ENCODE data around the gene CAMK2A. TPM values are rescaled to one million over a fixed set of nuclear protein-coding genes. Genes with fewer than 3 reads are reported as not detected.

The CAMK2A gene
- total RNA-seq, 1 donor from 2014 or later, result 1.2 TPM

DNA sequence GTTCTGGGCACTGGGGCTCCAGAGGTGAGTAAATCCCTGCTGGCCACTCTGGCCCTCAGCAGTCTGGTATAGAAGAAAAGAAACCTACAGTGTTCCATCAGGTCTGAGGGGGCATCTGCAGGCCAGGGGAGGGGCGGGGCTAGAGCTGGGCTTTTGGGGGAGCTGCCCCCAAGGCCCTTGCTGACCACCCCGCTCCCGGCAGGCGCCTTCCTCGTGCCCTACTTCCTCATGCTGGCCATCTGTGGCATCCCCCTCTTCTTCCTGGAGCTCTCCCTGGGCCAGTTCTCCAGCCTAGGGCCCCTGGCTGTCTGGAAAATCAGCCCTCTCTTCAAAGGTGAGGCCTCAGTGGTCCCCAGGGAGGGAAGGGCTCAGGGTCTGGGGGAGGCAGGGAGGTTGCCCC lies 93.1 kb downstream of the CAMK2A start:
- H3K4me3 ChIP-seq (ENCODE audit: insufficient read depth, low read depth, low read length), result no peak overlapping the region
- Mint-ChIP-seq H3K27ac (ENCODE audit: unreplicated experiment) (no peak overlapping the region), H3K27me3 (ENCODE audit: low read depth, unreplicated experiment) (peaks cover 77% of the 10 kb centered on the region), H3K9me3 (ENCODE audit: unreplicated experiment) (peaks cover 3% of the 10 kb centered on the region), H3K4me3 (ENCODE audit: unreplicated experiment) (no peak overlapping the region), H3K36me3 (ENCODE audit: low read depth, unreplicated experiment) (peaks cover 2% of the 10 kb centered on the region), H3K4me1 (ENCODE audit: low read depth, unreplicated experiment) (no peaks in the 10 kb centered on the region)
- no peaks in the 10 kb centered on the region for H3K79me2 ChIP-seq (ENCODE audit: insufficient read depth, low read length)
- no peak overlapping the region for H3K4me2 ChIP-seq (ENCODE audit: low read length)
- H3K36me3 ChIP-seq (ENCODE audit: insufficient read depth, low read length), result no peaks in the 10 kb centered on the region
- TF ChIP-seq, protein P1, sequence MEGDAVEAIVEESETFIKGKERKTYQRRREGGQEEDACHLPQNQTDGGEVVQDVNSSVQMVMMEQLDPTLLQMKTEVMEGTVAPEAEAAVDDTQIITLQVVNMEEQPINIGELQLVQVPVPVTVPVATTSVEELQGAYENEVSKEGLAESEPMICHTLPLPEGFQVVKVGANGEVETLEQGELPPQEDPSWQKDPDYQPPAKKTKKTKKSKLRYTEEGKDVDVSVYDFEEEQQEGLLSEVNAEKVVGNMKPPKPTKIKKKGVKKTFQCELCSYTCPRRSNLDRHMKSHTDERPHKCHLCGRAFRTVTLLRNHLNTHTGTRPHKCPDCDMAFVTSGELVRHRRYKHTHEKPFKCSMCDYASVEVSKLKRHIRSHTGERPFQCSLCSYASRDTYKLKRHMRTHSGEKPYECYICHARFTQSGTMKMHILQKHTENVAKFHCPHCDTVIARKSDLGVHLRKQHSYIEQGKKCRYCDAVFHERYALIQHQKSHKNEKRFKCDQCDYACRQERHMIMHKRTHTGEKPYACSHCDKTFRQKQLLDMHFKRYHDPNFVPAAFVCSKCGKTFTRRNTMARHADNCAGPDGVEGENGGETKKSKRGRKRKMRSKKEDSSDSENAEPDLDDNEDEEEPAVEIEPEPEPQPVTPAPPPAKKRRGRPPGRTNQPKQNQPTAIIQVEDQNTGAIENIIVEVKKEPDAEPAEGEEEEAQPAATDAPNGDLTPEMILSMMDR (IDR thresholded peaks at IDR 0.05; ENCODE audit: insufficient read depth, low read depth, low read length), result no peak
- no peak for TF ChIP-seq EZH2 (IDR thresholded peaks at IDR 0.05; ENCODE audit: insufficient read depth, low read length)
- FAIRE-seq (no peak), DNase-seq (ENCODE audit: low read depth) (no peak)
- no peaks in the 10 kb centered on the region for H3K9me3 ChIP-seq (ENCODE audit: insufficient read depth, low read depth, low read length)
- H2AFZ ChIP-seq (ENCODE audit: low read depth, low read length), result no peak overlapping the region
- no peak overlapping the region for H3K9ac ChIP-seq (ENCODE audit: low read length)
- peaks cover 28% of the 10 kb centered on the region for H3K27me3 ChIP-seq (ENCODE audit: insufficient read depth, low read length)
- no peaks in the 10 kb centered on the region for H4K20me1 ChIP-seq (ENCODE audit: insufficient read depth, low read length)
- H3K27ac ChIP-seq (ENCODE audit: low read depth, low read length), result no peak overlapping the region
- no peaks in the 10 kb centered on the region for H3K4me1 ChIP-seq (ENCODE audit: insufficient read depth, low read length)

DNA sequence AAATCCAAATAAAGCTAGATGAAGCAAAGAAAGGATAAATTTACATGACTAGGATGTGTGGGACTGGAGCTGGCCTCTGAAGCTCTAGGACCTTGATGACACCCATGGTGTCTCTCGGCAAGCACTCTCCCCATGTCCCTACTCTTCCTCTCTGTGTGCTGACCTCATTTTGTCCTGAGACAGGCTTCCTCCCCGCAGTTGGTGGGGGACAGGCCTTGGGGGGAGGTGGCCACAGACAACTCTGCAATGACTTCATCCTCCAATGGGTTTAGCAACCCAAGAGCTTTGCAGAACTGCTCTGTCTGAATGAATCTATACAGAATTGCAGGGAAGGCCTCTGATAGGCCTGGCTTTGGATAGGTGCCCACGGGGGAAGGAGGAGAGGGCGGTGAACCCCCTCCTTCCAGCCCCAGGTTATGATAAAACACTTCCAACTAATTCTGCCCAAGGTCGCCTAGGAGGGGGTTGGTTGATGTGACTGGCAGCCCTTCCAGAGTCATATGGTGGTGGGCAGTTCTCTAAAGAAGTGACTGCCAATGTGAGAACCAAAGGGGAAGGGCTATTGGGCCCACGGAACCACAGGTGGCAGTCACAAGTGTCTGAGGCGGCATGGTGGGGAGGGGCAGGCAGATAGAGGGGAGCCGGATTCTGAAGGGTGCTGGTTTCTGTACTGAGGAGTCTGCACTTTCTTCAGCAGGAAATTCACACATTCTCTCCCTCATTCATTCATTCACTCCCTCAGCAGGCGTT lies 93.7 kb downstream of the CAMK2A start:
- Histone ChIP-seq H3K9me3 (ENCODE audit: insufficient read depth, low read depth, low read length) (no peaks in the 10 kb centered on the region), H3K27me3 (ENCODE audit: insufficient read depth, low read length) (peaks cover 32% of the 10 kb centered on the region), H3K36me3 (ENCODE audit: insufficient read depth, low read length) (no peaks in the 10 kb centered on the region), H3K4me1 (ENCODE audit: insufficient read depth, low read length) (no peaks in the 10 kb centered on the region), H3K4me3 (ENCODE audit: insufficient read depth, low read depth, low read length) (no peak overlapping the region), H3K79me2 (ENCODE audit: insufficient read depth, low read length) (no peaks in the 10 kb centered on the region), H4K20me1 (ENCODE audit: insufficient read depth, low read length) (no peaks in the 10 kb centered on the region), H3K9ac (ENCODE audit: low read length) (no peak overlapping the region), H3K27ac (ENCODE audit: low read depth, low read length) (no peak overlapping the region), H3K4me2 (ENCODE audit: low read length) (no peak overlapping the region), H2AFZ (ENCODE audit: low read depth, low read length) (no peak overlapping the region)
- no peak for FAIRE-seq
- Mint-ChIP-seq H3K36me3 (ENCODE audit: low read depth, unreplicated experiment) (peaks cover 2% of the 10 kb centered on the region), H3K9me3 (ENCODE audit: unreplicated experiment) (peaks cover 3% of the 10 kb centered on the region), H3K4me1 (ENCODE audit: low read depth, unreplicated experiment) (no peaks in the 10 kb centered on the region), H3K4me3 (ENCODE audit: unreplicated experiment) (no peak overlapping the region), H3K27me3 (ENCODE audit: low read depth, unreplicated experiment) (peaks cover 82% of the 10 kb centered on the region), H3K27ac (ENCODE audit: unreplicated experiment) (no peak overlapping the region)
- DNase-seq (ENCODE audit: low read depth), result no peak
- TF ChIP-seq, protein P1 (IDR thresholded peaks at IDR 0.05; ENCODE audit: insufficient read depth, low read depth, low read length), result no peak
- no peak for TF ChIP-seq EZH2 (IDR thresholded peaks at IDR 0.05; ENCODE audit: insufficient read depth, low read length)

DNA sequence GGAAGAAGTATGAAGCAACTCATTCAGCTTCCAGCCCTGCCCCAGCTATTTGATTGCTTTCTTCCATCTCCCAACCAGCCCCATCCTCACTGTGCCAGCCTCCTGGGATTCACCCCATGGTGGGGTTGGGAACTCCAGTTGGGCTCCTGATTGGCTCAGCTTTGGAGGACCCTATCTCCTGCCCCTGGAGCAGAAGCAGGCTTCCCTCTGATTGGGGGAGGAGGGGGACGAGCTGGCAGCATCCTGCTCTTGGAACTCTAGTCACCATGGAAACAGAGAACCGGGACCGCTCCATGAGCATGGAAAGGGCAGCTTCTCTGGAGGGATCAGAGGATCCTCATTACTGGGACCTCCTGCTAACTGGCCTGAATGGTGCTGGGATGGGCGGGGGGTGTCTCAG lies 97.1 kb downstream of the CAMK2A start:
- Histone ChIP-seq H3K27ac (ENCODE audit: low read depth, low read length) (no peak overlapping the region), H3K36me3 (ENCODE audit: insufficient read depth, low read length) (no peaks in the 10 kb centered on the region), H4K20me1 (ENCODE audit: insufficient read depth, low read length) (no peaks in the 10 kb centered on the region), H3K79me2 (ENCODE audit: insufficient read depth, low read length) (no peaks in the 10 kb centered on the region), H3K4me3 (ENCODE audit: insufficient read depth, low read depth, low read length) (no peak overlapping the region), H3K4me1 (ENCODE audit: insufficient read depth, low read length) (peaks cover 5% of the 10 kb centered on the region), H3K9me3 (ENCODE audit: insufficient read depth, low read depth, low read length) (no peaks in the 10 kb centered on the region), H3K9ac (ENCODE audit: low read length) (no peak overlapping the region), H3K4me2 (ENCODE audit: low read length) (no peak overlapping the region), H3K27me3 (ENCODE audit: insufficient read depth, low read length) (peaks cover 53% of the 10 kb centered on the region), H2AFZ (ENCODE audit: low read depth, low read length) (no peak overlapping the region)
- Mint-ChIP-seq H3K4me1 (ENCODE audit: low read depth, unreplicated experiment) (no peaks in the 10 kb centered on the region), H3K27me3 (ENCODE audit: low read depth, unreplicated experiment) (peaks cover 81% of the 10 kb centered on the region), H3K36me3 (ENCODE audit: low read depth, unreplicated experiment) (no peaks in the 10 kb centered on the region), H3K4me3 (ENCODE audit: unreplicated experiment) (no peak overlapping the region), H3K27ac (ENCODE audit: unreplicated experiment) (no peak overlapping the region), H3K9me3 (ENCODE audit: unreplicated experiment) (no peaks in the 10 kb centered on the region)
- TF ChIP-seq, protein P1 (IDR thresholded peaks at IDR 0.05; ENCODE audit: insufficient read depth, low read depth, low read length), result no peak
- TF ChIP-seq EZH2 (IDR thresholded peaks at IDR 0.05; ENCODE audit: insufficient read depth, low read length), result no peak
- no peak for DNase-seq (ENCODE audit: low read depth)
- FAIRE-seq, result no peak
